Pancreas (tissue), 10 donors: Measurements from ENCODE around the gene EIF5. TPM values are rescaled to one million over a fixed set of nuclear protein-coding genes. Genes with fewer than 3 reads are reported as not detected.

Experiments
- ATAC-seq, 4 donors: fragments of 200-7000 bp; cut with Tn5 transposase; one replicate each; pipeline versions ENCODE4 v1.8.0 to v1.9.1; 2020; ENCODE audit warnings: mild to moderate bottlenecking in 4 of 4, moderate library complexity in 4 of 4
- DNase-seq, 6 donors: peaks; one replicate each; pipeline ENCODE4 v3.0.0-alpha.2; 2020
- FAIRE-seq: peaks from 2 replicates; lab custom pipeline; 2012; peaks lifted over from hg19 to GRCh38; lab: Jason Lieb, UNC
- H3K27ac ChIP-seq, 4 donors: fragments of 200-600 bp; sonication (generic); 1 replicate in 3 of 4; 2 replicates in 1 of 4; pipeline versions ENCODE4 v1.5.0 to v1.8.0; 2020
- H3K27me3 ChIP-seq, 4 donors: fragments of 200-600 bp; one replicate each; pipeline ENCODE4 v1.8.0; 2021
- H3K36me3 ChIP-seq, 3 donors: fragments of 200-600 bp; sonication (generic) in 1 of 3; one replicate each; pipeline versions ENCODE4 v1.5.0 to v1.8.0; 2020 to 2021
- H3K4me1 ChIP-seq, 3 donors: fragments of 200-600 bp; one replicate each; pipeline ENCODE4 v1.8.0; 2021
- H3K4me3 ChIP-seq, 4 donors: fragments of 200-600 bp; sonication (generic) in 2 of 4; one replicate each; pipeline versions ENCODE4 v1.5.0 to v1.8.0; 2020 to 2021
- H3K9me3 ChIP-seq, 4 donors: fragments of 200-600 bp; one replicate each; pipeline ENCODE4 v1.8.0; 2021
- CTCF ChIP-seq, 4 donors: fragments of 200-600 bp; sonication (generic) in 3 of 4; IDR thresholded peaks; one replicate each; pipeline versions ENCODE4 v1.5.0 to v1.8.0; 2021; ENCODE audit warnings: antibody characterized with exemption in 4 of 4
- WGBS, 2 donors: extraction: QIAGEN DNeasy Blood & Tissue Kit; methylation state at CpG; one replicate each; pipeline ENCODE4 v1.1.7; 2013; 5-methylcytosine and 5-hydroxymethylcytosine counted together
- intact Hi-C, 3 donors: fragments of 100-400 bp; cut with DNase I; formaldehyde crosslinking; loops; one replicate each; pipeline versions ENCODE4 v1.11.1 to v1.14.2; 2022
- polyA plus RNA-seq, 2 donors: library from polyadenylated mRNA; stranded (reverse); fragments of 200-250 nt; gene quantifications; one replicate each; pipeline ENCODE4 v1.2.3, GENCODE V29; 2013
- total RNA-seq, 6 donors: library from RNA; stranded (reverse); fragmentation: NEBNext Ultra II Directional in 4 of 6; extraction: Animal tissue kit (Norgen Biotek cat#: 25700) in 4 of 6; gene quantifications; one replicate each; pipeline versions ENCODE4 v1.2.1 to v1.2.4, GENCODE V29; 2021 to 2023
- donor health status: healthy with polysubstance abuse.
- donor health status: DM: no; HTN: no; CAD: no; lungs with moderate emphysema.
- donor health status: DM: no; HTN: no; CAD: no.
- donor health status: control.
- donor health status: control.
- donor health status: Bipolar disorder and iron deficiency.
- donor health status: DM: yes; HTN: yes; CAD: no.
- donor health status: DM: no; HTN: no; CAD: no.
- donor health status: DM: no; HTN: no; CAD: no.
- donor health status: DM: yes; HTN: yes; CAD: no.

EIF5 gene
- total and polyA plus RNA-seq, 8 donors = 22.2 to 139 (median 95.2) TPM

- Histone ChIP-seq H3K4me3 (no peak overlapping the region), H3K27me3 (no peaks in the 10 kb centered on the region), H3K9me3 (no peaks in the 10 kb centered on the region), H3K27ac (no peak overlapping the region), H3K4me1 (no peaks in the 10 kb centered on the region), H3K36me3 (no peaks in the 10 kb centered on the region)
- ATAC-seq (no peak), FAIRE-seq (no peak), DNase-seq (peak in 1 of 6 donors; percentile 6)
- intact Hi-C loops = no loop called here
- TF ChIP-seq CTCF (IDR thresholded peaks at IDR 0.05) = no peak
- WGBS, 2 donors = 76 to 77% methylated on average over 9 of the region's 9 CpGs
Observed at GRCh38 chr14:103317251-103317650, 16.8 kb upstream of the EIF5 start.

GRCh38 chr14:103317976-103318580, 16.0 kb upstream of the EIF5 start:
- no peaks in the 10 kb centered on the region for H3K36me3 ChIP-seq
- peak in 1 of 6 donors; percentile 25 for DNase-seq
- no peak for ATAC-seq
- no peaks in the 10 kb centered on the region for H3K9me3 ChIP-seq
- WGBS, 2 donors = 85 to 94% methylated on average over 10 of the region's 10 CpGs
- H3K4me1 ChIP-seq = no peaks in the 10 kb centered on the region
- H3K27ac ChIP-seq = no peak overlapping the region
- no peak overlapping the region for H3K4me3 ChIP-seq
- no peak for FAIRE-seq
- no peak for TF ChIP-seq CTCF (IDR thresholded peaks at IDR 0.05)
- no peaks in the 10 kb centered on the region for H3K27me3 ChIP-seq
- intact Hi-C loops = no loop called here

DNA sequence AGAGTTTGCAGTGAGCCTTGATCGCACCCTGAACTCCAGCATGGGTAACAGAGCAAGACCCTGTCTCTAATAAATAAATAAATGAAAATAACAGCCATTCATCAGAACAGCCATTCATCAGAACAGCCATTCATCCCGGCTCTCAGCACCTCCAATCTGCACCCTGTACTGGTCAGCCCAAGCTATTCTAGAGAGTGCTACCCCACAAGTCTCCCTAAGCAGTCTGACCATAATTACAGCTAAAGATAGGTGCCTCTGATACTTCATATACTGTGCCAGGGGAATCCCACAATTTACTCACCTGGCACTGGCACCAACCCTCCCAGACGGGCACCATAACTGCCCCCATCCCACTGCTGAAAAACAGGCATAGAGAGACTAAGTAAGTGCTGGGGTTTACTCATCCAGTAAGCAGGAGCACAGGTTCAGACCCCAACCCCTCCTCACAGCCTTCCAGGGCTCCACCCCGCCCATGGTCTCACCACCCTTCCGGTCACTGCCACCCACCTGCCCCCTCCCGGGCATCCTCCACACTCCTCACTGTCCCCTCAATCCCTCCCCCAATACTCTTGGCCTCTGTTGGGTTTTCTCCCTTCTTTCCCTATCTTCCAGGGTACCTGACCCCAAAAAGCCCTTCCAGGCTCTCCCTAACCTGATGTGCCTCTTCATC, 15.2 kb upstream of the EIF5 start:
- H3K4me1 ChIP-seq = no peaks in the 10 kb centered on the region
- ATAC-seq (no peak), FAIRE-seq (no peak), DNase-seq (peak in 1 of 6 donors; percentile 21)
- no peak overlapping the region for H3K4me3 ChIP-seq
- TF ChIP-seq CTCF (IDR thresholded peaks at IDR 0.05) = no peak
- H3K36me3 ChIP-seq = no peaks in the 10 kb centered on the region
- H3K9me3 ChIP-seq = no peaks in the 10 kb centered on the region
- no peak overlapping the region for H3K27ac ChIP-seq
- H3K27me3 ChIP-seq = no peaks in the 10 kb centered on the region
- WGBS, 2 donors = 69 to 81% methylated on average over 6 of the region's 6 CpGs
- intact Hi-C loops = no loop called here

- no peak for TF ChIP-seq CTCF (IDR thresholded peaks at IDR 0.05)
- no peak for FAIRE-seq
- WGBS, 2 donors = 79 to 80% methylated on average over 7 of the region's 7 CpGs
Observed at GRCh38 chr14:103319422-103319821, 14.6 kb upstream of the EIF5 start.

DNA sequence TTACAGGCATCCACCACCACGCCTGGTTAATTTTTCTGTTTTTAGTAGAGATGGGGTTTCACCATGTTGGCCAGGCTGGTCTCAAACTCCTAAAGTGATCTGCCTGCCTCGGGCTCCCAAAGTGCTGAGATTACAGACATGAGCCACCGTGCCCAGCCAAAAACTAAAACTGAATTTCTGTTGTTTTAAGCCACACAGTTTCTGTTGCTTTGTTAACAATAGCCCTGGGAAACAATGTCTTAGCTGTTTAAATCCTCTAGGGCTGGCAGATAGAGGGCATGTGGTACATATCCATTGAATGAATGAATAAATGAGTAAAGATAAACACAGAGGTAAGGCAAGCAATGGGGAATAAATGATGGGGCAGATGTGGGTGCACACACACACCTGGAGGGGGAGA, 8.0 kb upstream of the EIF5 start:
- H3K27ac ChIP-seq = no peak overlapping the region
- WGBS, 2 donors = 72 to 81% methylated on average over 3 of the region's 3 CpGs
- no peak for FAIRE-seq
- H3K9me3 ChIP-seq = no peaks in the 10 kb centered on the region
- TF ChIP-seq CTCF (IDR thresholded peaks at IDR 0.05) = no peak
- no peaks in the 10 kb centered on the region for H3K4me1 ChIP-seq
- no peak overlapping the region for H3K4me3 ChIP-seq
- H3K27me3 ChIP-seq = no peaks in the 10 kb centered on the region
- no peak for ATAC-seq
- DNase-seq = no peak
- H3K36me3 ChIP-seq = no peaks in the 10 kb centered on the region
- intact Hi-C loops = no loop called here

More at GRCh38 chr14:103319422-103319821, 14.6 kb upstream of the EIF5 start:
- Histone ChIP-seq H3K27ac (no peak overlapping the region), H3K27me3 (no peaks in the 10 kb centered on the region), H3K9me3 (no peaks in the 10 kb centered on the region), H3K4me3 (no peak overlapping the region), H3K4me1 (no peaks in the 10 kb centered on the region), H3K36me3 (no peaks in the 10 kb centered on the region)
- no peak for ATAC-seq
- DNase-seq = peak in 1 of 6 donors; percentile 10
- intact Hi-C loops = no loop called here
